Parathyroid adenoma (tissue), 2 donors: Measurements from ENCODE around the gene ATG4C.

ENCODE experiments used
- H2AFZ ChIP-seq: fragments of 300-600 bp; sonication (generic); one replicate; pipeline ENCODE4 v1.7.0; 2017; ENCODE audit warnings: antibody characterized with exemption, mild to moderate bottlenecking
- H3K27ac ChIP-seq: fragments of 300-600 bp; sonication (generic); one replicate; pipeline ENCODE4 v1.7.0; 2017
- H3K27me3 ChIP-seq: fragments of 300-600 bp; sonication (generic); one replicate; pipeline ENCODE4 v1.7.0; 2017; ENCODE audit warnings: low read length; ENCODE audit not compliant: control insufficient read depth, insufficient read depth
- H3K36me3 ChIP-seq: fragments of 300-600 bp; sonication (generic); one replicate; pipeline ENCODE4 v1.7.0; 2017; ENCODE audit warnings: low read length; ENCODE audit not compliant: control insufficient read depth, insufficient read depth
- H3K4me1 ChIP-seq: fragments of 300-600 bp; sonication (generic); one replicate; pipeline ENCODE4 v1.7.0; 2017; ENCODE audit warnings: control low read depth
- H3K4me2 ChIP-seq: fragments of 300-600 bp; sonication (generic); one replicate; pipeline ENCODE4 v1.7.0; 2017; ENCODE audit warnings: low read length
- H3K4me3 ChIP-seq: fragments of 300-600 bp; sonication (generic); one replicate; pipeline ENCODE4 v1.7.0; 2017; ENCODE audit warnings: low read depth, low read length
- H3K79me2 ChIP-seq: fragments of 300-600 bp; sonication (generic); one replicate; pipeline ENCODE4 v1.7.0; 2017; ENCODE audit warnings: control low read depth
- H3K9ac ChIP-seq: fragments of 300-600 bp; sonication (generic); one replicate; pipeline ENCODE4 v1.7.0; 2017; ENCODE audit warnings: mild to moderate bottlenecking
- H3K9me3 ChIP-seq: fragments of 300-600 bp; sonication (generic); one replicate; pipeline ENCODE4 v1.7.0; 2017; ENCODE audit warnings: low read length; ENCODE audit not compliant: control insufficient read depth
- CTCF ChIP-seq: fragments of 300-600 bp; sonication (generic); IDR thresholded peaks from one replicate; pipeline ENCODE4 v1.7.0; 2017; ENCODE audit warnings: antibody characterized with exemption, mild to moderate bottlenecking
- donor health status: primary hyperparathyroidism.

The ATG4C gene

GRCh38 chr1:62879962-62880361 lies 96.0 kb downstream of the ATG4C start:
- Histone ChIP-seq H3K36me3 (no peaks in the 10 kb centered on the region), H3K27me3 (no peaks in the 10 kb centered on the region), H3K4me2 (no peak overlapping the region), H3K9ac (no peak overlapping the region), H2AFZ (no peak overlapping the region), H3K27ac (no peak overlapping the region), H3K79me2 (no peaks in the 10 kb centered on the region), H3K4me1 (no peaks in the 10 kb centered on the region), H3K4me3 (no peak overlapping the region), H3K9me3 (no peaks in the 10 kb centered on the region)
- TF ChIP-seq CTCF: no peak

- H3K79me2 ChIP-seq: no peaks in the 10 kb centered on the region
- H3K9me3 ChIP-seq: no peaks in the 10 kb centered on the region
- H2AFZ ChIP-seq: no peak overlapping the region
- H3K4me3 ChIP-seq: no peak overlapping the region
- H3K4me1 ChIP-seq: no peaks in the 10 kb centered on the region
- H3K27me3 ChIP-seq: no peaks in the 10 kb centered on the region
- no peaks in the 10 kb centered on the region for H3K36me3 ChIP-seq
- H3K9ac ChIP-seq: no peak overlapping the region
- TF ChIP-seq CTCF: no peak
- H3K4me2 ChIP-seq: no peak overlapping the region
- H3K27ac ChIP-seq: no peak overlapping the region
These were observed 98.5 kb downstream of the ATG4C start for GRCh38 chr1:62882201-62883104.

GRCh38 chr1:62884156-62884740 lies 100.3 kb downstream of the ATG4C start:
- TF ChIP-seq CTCF: no peak
- no peak overlapping the region for H3K9ac ChIP-seq
- no peaks in the 10 kb centered on the region for H3K27me3 ChIP-seq
- no peaks in the 10 kb centered on the region for H3K79me2 ChIP-seq
- no peak overlapping the region for H3K4me2 ChIP-seq
- no peak overlapping the region for H3K27ac ChIP-seq
- H3K4me3 ChIP-seq: no peak overlapping the region
- H3K9me3 ChIP-seq: no peaks in the 10 kb centered on the region
- H3K36me3 ChIP-seq: no peaks in the 10 kb centered on the region
- no peak overlapping the region for H2AFZ ChIP-seq
- no peaks in the 10 kb centered on the region for H3K4me1 ChIP-seq

GRCh38 chr1:62887799-62888507 lies 104.0 kb downstream of the ATG4C start:
- H3K36me3 ChIP-seq: no peaks in the 10 kb centered on the region
- H3K79me2 ChIP-seq: no peaks in the 10 kb centered on the region
- no peaks in the 10 kb centered on the region for H3K9me3 ChIP-seq
- no peak overlapping the region for H3K27ac ChIP-seq
- H2AFZ ChIP-seq: no peak overlapping the region
- H3K27me3 ChIP-seq: no peaks in the 10 kb centered on the region
- no peak for TF ChIP-seq CTCF
- H3K4me1 ChIP-seq: no peaks in the 10 kb centered on the region
- no peak overlapping the region for H3K9ac ChIP-seq
- no peak overlapping the region for H3K4me3 ChIP-seq
- H3K4me2 ChIP-seq: no peak overlapping the region
